Stimulated activated CD8-positive, alpha-beta memory T cell treated with anti-CD3 and anti-CD28 coated beads, Interleukin-12 subunit alpha, Interleukin-12 subunit beta, amount 100 ng/mL, for 1 hour (primary cell): ENCODE results near the gene TYW3.

Experiments used
- DNase-seq: peaks from one replicate; pipeline ENCODE4 v3.0.0-alpha.2; 2020; ENCODE audit warnings: low read depth

Gene TYW3

DNA sequence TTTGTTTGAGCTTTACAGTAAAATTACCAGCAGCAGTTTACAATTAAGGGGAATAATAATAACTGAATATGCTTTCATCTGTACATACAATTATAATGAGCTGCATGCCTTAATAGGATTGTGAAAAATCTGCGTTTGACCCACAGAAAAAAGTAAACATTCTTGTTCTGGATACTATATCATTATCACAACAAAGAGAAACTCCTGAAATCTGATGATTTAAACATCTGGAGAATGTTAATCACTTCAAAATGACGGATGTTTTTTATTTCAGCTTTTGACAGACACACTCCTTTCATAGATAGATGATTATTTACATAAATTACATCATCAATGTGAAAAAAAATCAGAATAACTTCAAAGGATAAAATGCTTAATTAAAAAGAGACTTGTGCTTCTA lies 58.5 kb downstream of the TYW3 start:
- DNase-seq = no peak

- DNase-seq = no peak
Measured at GRCh38 chr1:74799119-74799657, 66.2 kb downstream of the TYW3 start.

DNA sequence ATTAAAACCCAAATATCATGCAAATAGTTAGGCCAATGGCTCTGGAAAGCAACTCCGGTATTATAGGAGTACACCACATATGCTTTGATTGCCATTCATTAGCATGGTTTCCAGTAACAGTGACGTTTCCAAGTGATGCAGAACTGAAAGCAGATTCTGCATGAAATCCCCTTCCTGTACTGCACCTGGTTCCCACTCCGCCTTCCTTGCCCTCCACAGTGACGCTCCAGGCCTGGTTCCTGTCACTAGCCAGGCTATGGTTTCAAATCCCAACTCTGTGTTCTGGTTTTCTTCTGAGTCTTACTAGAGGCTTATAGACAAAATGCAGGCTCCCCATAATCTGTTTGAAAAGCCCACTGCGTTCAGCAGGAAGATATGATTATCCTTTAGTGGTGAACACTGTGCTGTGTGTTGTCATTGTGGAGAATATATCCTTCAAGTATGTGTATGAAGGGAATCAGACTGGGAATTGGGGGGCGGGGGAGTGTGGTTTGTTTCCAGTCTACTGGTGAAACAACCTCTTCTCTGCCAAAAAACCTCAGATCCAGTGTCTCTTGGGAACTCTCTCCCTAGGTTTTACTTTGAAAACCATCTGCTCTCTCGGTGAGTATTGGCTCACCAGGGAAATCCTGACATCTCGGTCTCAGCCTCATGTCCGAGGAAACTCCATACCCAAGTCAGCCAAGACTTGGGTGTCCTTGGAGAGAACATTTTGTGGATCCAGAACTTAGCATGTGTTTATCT lies 78.7 kb downstream of the TYW3 start:
- no peak for DNase-seq

DNA sequence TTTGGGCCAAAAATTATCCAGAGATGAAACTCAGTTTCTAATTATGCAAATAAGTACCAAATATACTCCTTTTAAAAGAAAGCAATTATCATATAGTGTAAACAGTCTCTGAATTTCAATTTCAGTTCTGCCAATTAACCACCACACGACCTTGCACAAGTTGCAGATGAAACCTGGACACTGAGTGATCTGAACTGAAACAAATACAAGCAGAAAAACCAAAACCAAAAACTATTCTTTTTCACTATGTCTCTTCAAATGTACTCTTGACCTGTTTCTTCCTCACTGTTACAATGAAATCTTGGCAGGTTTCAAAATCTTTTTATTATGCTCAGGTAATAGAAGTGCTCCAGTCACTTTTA lies 79.2 kb downstream of the TYW3 start:
- no peak for DNase-seq
